ENCODE results near the gene KCNIP1.
A peak's percentile ranks its signal among the peaks of the same experiment; 100 is the strongest.

The KCNIP1 gene

DNA sequence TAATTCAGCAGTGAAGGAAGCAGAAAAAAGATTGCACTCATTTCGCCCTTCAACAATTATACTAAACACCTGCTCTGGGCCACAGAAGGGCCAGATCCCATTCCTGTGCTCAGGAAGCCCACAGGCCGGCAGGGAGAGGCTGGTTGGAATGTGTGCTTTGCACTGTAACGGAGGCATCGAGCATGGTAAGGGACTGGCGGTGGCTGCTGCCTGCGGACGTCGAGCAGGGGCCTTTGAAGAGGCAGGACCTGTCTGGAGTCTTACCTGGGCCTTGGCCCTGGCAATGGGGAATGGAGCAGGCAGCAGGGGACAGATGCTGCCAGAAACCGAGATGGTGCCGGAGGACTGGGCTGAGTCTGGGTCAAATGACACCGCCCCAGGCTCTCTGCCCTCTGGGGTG is 97.8 kb downstream of the KCNIP1 start:
- no peak overlapping the region for H3K4me3 ChIP-seq (ENCODE audit: low read depth, low read length)
- DNase-seq (ENCODE audit: low read depth): no peak
- TF ChIP-seq, protein P1, sequence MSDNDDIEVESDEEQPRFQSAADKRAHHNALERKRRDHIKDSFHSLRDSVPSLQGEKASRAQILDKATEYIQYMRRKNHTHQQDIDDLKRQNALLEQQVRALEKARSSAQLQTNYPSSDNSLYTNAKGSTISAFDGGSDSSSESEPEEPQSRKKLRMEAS (IDR thresholded peaks at IDR 0.05; ENCODE audit: low read depth, low read length): no peak
- TF ChIP-seq MYC (IDR thresholded peaks at IDR 0.05; ENCODE audit: low read depth, low read length): no peak
- TF ChIP-seq, protein P2, sequence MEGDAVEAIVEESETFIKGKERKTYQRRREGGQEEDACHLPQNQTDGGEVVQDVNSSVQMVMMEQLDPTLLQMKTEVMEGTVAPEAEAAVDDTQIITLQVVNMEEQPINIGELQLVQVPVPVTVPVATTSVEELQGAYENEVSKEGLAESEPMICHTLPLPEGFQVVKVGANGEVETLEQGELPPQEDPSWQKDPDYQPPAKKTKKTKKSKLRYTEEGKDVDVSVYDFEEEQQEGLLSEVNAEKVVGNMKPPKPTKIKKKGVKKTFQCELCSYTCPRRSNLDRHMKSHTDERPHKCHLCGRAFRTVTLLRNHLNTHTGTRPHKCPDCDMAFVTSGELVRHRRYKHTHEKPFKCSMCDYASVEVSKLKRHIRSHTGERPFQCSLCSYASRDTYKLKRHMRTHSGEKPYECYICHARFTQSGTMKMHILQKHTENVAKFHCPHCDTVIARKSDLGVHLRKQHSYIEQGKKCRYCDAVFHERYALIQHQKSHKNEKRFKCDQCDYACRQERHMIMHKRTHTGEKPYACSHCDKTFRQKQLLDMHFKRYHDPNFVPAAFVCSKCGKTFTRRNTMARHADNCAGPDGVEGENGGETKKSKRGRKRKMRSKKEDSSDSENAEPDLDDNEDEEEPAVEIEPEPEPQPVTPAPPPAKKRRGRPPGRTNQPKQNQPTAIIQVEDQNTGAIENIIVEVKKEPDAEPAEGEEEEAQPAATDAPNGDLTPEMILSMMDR (IDR thresholded peaks at IDR 0.05; ENCODE audit: low read depth, low read length): no peak
- TF ChIP-seq POLR2A (IDR thresholded peaks at IDR 0.05; ENCODE audit: extremely low read depth, insufficient read length): no peak

DNA sequence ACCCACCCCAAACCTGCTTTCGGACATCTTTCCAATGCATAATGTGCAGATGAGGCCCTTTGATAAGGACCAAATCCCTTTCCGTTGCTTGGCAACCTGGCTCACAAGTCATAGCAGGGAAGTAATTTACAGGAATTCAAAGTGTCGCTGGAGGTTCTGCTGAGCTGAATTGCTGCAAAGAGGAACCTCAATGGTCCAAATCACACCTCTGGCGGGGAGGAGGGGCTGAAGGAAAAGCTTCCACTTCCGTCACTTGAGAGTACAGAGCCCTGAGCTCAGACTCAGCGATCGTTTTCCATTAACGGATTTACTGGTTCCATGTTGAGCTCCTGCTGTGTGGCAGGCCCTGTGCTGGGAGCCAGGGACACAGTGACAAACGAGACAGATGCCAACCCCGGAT is 99.3 kb downstream of the KCNIP1 start:
- no peak for DNase-seq (ENCODE audit: low read depth)
- TF ChIP-seq MYC (IDR thresholded peaks at IDR 0.05; ENCODE audit: low read depth, low read length): no peak
- no peak for TF ChIP-seq POLR2A (IDR thresholded peaks at IDR 0.05; ENCODE audit: extremely low read depth, insufficient read length)
- TF ChIP-seq, protein P2 (IDR thresholded peaks at IDR 0.05; ENCODE audit: low read depth, low read length): no peak
- TF ChIP-seq, protein P1 (IDR thresholded peaks at IDR 0.05; ENCODE audit: low read depth, low read length): no peak
- no peak overlapping the region for H3K4me3 ChIP-seq (ENCODE audit: low read depth, low read length)

DNA sequence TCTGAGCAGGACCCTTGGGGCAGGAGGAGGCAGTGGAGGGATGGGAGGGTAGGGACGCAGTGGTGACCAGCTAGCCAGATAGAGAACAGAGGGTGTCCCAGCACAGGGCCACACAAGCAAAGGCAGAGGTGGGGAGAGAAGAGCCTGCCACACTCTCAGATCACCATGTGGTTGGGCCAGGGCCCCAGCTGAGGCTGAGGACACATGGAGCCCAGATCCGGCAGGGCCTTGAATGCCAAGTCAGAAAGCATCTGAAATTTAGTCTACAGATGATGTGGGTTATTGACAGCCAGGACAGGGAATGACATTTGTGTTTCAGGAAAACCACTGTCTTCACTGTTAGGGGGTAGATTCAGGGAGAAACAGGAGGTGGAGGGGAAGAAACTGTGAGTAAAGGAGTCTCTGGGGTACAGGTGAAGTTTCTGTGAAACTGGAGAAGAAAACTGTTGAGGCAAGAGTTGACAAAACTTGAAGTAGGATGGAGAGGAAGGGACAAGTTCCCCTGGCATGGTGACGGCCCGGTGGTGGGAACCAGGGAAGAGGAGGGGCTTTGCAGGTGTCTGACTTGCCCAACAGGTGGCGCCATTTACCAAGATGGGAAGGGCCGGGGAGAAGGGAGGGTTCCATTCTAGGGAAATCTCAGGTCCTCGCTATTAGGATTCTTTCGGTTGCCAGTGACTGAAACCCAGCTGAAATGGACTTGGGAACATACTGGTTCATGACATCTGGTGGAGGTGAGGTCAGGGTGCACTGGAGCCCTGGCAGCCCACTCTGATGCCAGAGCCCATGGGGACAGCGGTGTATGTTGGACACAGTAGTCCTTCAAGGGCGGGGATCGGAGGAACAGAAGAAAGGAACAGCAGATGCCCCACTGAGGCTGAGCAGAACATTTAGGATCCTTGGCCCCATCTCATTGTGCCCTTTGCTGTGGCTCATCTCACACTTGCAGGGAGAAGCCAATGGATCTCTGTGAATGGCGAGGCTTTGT is 100.1 kb downstream of the KCNIP1 start:
- DNase-seq (ENCODE audit: low read depth): peak; percentile 62
- H3K4me3 ChIP-seq (ENCODE audit: low read depth, low read length): no peak overlapping the region
- TF ChIP-seq POLR2A (IDR thresholded peaks at IDR 0.05; ENCODE audit: extremely low read depth, insufficient read length) (no peak), MYC (IDR thresholded peaks at IDR 0.05; ENCODE audit: low read depth, low read length) (no peak)
- TF ChIP-seq, protein P2 (IDR thresholded peaks at IDR 0.05; ENCODE audit: low read depth, low read length): peak; percentile 82
- TF ChIP-seq, protein P1 (IDR thresholded peaks at IDR 0.05; ENCODE audit: low read depth, low read length): no peak

DNA sequence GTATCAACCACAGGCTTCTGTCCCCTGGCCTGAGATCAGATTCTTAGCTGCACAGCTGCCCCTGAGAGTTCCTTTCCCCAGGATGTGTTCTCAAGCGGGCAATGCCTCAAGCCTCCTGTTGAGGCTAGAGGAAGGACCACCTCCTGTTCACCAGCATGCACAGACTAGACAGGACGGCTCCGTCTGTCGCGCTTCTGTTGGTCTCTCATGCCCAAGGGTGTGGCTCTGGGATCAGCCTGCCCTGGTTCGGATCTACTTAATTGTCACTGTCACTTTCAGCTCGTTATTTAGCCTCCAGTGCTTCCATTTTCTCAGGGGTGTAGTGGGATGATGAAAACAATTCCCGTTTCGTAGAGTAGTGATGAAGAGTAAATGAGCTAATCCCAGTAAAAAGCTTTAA is 103.1 kb downstream of the KCNIP1 start:
- DNase-seq (ENCODE audit: low read depth): no peak
- no peak overlapping the region for H3K4me3 ChIP-seq (ENCODE audit: low read depth, low read length)
- TF ChIP-seq MYC (IDR thresholded peaks at IDR 0.05; ENCODE audit: low read depth, low read length) (no peak), POLR2A (IDR thresholded peaks at IDR 0.05; ENCODE audit: extremely low read depth, insufficient read length) (no peak)
- TF ChIP-seq, protein P1 (IDR thresholded peaks at IDR 0.05; ENCODE audit: low read depth, low read length): no peak
- TF ChIP-seq, protein P2 (IDR thresholded peaks at IDR 0.05; ENCODE audit: low read depth, low read length): no peak

DNA sequence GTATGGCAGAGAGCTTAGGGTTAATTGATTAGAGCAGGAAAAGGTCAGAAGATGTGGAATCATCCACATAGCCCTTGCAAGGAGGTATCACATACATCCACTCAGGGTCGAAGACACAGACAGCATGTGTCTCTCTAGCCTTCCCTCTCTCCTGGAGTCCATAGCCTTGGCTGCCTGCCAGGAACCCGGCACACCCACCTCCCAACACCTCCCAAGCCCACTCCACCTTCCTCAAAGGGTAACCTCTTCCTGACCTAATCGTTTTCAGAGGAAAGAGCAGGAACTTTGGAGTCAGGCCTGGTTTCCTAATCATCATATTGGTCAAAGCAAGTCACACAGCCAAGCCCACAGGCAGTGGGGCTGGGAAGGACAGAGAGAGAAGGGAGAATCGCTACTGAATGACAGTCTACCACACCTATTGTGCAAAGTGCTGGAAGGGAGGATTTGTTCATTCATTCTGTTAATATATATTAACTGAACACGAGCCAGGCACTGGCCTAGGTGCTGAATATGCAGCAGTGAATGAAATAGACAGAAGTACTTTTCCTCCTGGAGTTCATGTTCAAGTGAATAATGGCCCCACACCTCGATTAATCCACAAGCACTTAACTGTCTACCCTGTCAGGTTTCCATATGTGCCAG is 107.8 kb downstream of the KCNIP1 start:
- TF ChIP-seq, protein P2 (IDR thresholded peaks at IDR 0.05; ENCODE audit: low read depth, low read length): no peak
- no peak for TF ChIP-seq POLR2A (IDR thresholded peaks at IDR 0.05; ENCODE audit: extremely low read depth, insufficient read length)
- TF ChIP-seq, protein P1 (IDR thresholded peaks at IDR 0.05; ENCODE audit: low read depth, low read length): no peak
- no peak for TF ChIP-seq MYC (IDR thresholded peaks at IDR 0.05; ENCODE audit: low read depth, low read length)
- DNase-seq (ENCODE audit: low read depth): no peak
- H3K4me3 ChIP-seq (ENCODE audit: low read depth, low read length): no peak overlapping the region

Data from NB4 (cell line).